GM12891 (cell line): Measurements from ENCODE around the gene MMP28. TPM values are rescaled to one million over a fixed set of nuclear protein-coding genes. Genes with fewer than 3 reads are reported as not detected.

ENCODE experiments used
- DNase-seq: peaks from one replicate; pipeline ENCODE4 v3.0.0; 2011; ENCODE audit warnings: low spot score; ENCODE audit not compliant: insufficient read length
- FAIRE-seq: peaks from 2 replicates; lab custom pipeline; 2011; peaks lifted over from hg19 to GRCh38; lab: Jason Lieb, UNC
- PAX5 ChIP-seq: IDR thresholded peaks from 2 replicates; pipeline ENCODE4 v1.6.1; 2011; ENCODE audit warnings: low read length, moderate library complexity, mild to moderate bottlenecking; ENCODE audit not compliant: insufficient read depth, severe bottlenecking
- POLR2A ChIP-seq: IDR thresholded peaks from 2 replicates; pipeline ENCODE4 v1.6.1; 2011; ENCODE audit warnings: low read depth, low read length, control low read depth
- POLR2AphosphoS5 ChIP-seq: IDR thresholded peaks from 2 replicates; pipeline ENCODE4 v1.6.1; 2011; ENCODE audit warnings: low read depth, low read length, control low read depth
- POU2F2 ChIP-seq: IDR thresholded peaks from 2 replicates; pipeline ENCODE4 v1.6.1; 2011; ENCODE audit warnings: low read depth, mild to moderate bottlenecking, control low read depth, low read length, moderate library complexity
- SPI1 ChIP-seq: IDR thresholded peaks from 2 replicates; pipeline ENCODE4 v1.6.1; 2011; ENCODE audit warnings: low read depth, low read length, control low read depth
- TAF1 ChIP-seq: IDR thresholded peaks from 2 replicates; pipeline ENCODE4 v1.6.1; 2011; ENCODE audit warnings: low read depth, low read length, control low read depth
- polyA plus RNA-seq: library from polyadenylated mRNA; unstranded; fragments of >200 nt; gene quantifications from one replicate; pipeline ENCODE4 v1.2.1, GENCODE V29; 2012; ENCODE audit warnings: low read depth, missing spikeins, inconsistent platforms; ENCODE audit not compliant: missing spikeins

Gene MMP28, protein sequence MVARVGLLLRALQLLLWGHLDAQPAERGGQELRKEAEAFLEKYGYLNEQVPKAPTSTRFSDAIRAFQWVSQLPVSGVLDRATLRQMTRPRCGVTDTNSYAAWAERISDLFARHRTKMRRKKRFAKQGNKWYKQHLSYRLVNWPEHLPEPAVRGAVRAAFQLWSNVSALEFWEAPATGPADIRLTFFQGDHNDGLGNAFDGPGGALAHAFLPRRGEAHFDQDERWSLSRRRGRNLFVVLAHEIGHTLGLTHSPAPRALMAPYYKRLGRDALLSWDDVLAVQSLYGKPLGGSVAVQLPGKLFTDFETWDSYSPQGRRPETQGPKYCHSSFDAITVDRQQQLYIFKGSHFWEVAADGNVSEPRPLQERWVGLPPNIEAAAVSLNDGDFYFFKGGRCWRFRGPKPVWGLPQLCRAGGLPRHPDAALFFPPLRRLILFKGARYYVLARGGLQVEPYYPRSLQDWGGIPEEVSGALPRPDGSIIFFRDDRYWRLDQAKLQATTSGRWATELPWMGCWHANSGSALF
- not detected for polyA plus RNA-seq

GRCh38 chr17:35795007-35795870 lies at the start of gene MMP28:
Gene MMP28 (minus strand): TSS chr17:35795641. CDS start chr17:35795377, 264 bp downstream.
- no peak for FAIRE-seq
- no peak for TF ChIP-seq PAX5
- TF ChIP-seq POLR2AphosphoS5, result no peak
- TF ChIP-seq POU2F2, result no peak
- TF ChIP-seq SPI1, result no peak
- TF ChIP-seq POLR2A, result no peak
- no peak for TF ChIP-seq TAF1
- peak; percentile 44 for DNase-seq

DNA sequence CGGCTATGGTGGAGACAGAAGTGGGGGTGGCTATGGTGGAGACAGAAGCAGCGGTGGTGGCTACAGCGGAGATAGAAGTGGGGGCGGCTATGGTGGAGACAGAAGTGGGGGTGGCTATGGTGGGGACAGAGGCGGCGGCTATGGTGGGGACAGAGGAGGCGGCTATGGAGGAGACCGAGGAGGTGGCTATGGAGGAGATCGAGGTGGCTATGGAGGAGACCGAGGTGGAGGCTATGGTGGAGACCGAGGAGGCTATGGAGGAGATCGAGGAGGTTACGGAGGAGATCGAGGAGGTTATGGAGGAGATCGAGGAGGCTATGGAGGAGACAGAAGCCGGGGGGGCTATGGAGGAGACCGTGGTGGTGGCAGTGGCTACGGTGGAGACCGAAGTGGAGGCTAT lies 49.1 kb upstream of the MMP28 start:
- FAIRE-seq (no peak), DNase-seq (no peak)
- TF ChIP-seq POU2F2, result no peak
- TF ChIP-seq POLR2AphosphoS5, result no peak
- TF ChIP-seq TAF1, result no peak
- TF ChIP-seq PAX5, result no peak
- no peak for TF ChIP-seq SPI1
- TF ChIP-seq POLR2A, result no peak

DNA sequence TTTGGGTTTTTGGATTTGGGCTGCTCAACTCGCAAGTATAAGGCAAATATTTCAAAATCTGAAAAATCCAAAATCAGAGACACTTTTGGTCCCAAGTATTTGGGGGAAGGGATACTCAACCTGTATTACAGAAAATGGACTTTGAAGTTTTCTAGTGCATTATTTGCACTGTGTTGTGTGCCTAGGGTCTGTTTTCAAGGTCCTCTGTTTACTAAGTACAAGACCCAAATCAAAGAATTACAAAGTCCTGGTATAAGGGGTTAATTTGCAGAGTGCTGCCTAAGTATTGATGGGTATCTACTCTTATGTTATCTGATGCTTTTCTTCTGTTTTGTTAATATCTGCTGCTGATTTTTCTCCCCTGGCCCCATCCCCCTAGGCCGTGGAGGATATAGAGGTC lies 48.3 kb upstream of the MMP28 start:
- DNase-seq (no peak), FAIRE-seq (no peak)
- TF ChIP-seq POLR2A (no peak), POU2F2 (no peak), POLR2AphosphoS5 (no peak), SPI1 (no peak), PAX5 (no peak), TAF1 (no peak)

GRCh38 chr17:35842239-35842638 lies 46.8 kb upstream of the MMP28 start:
- TF ChIP-seq SPI1, result no peak
- TF ChIP-seq POLR2AphosphoS5, result no peak
- no peak for TF ChIP-seq POLR2A
- no peak for TF ChIP-seq POU2F2
- no peak for TF ChIP-seq PAX5
- TF ChIP-seq TAF1, result no peak
- DNase-seq, result no peak
- no peak for FAIRE-seq

- DNase-seq (no peak), FAIRE-seq (no peak)
- TF ChIP-seq POLR2A (no peak), POU2F2 (no peak), SPI1 (no peak)
These were observed 46.1 kb upstream of the MMP28 start for GRCh38 chr17:35841505-35841904.

DNA sequence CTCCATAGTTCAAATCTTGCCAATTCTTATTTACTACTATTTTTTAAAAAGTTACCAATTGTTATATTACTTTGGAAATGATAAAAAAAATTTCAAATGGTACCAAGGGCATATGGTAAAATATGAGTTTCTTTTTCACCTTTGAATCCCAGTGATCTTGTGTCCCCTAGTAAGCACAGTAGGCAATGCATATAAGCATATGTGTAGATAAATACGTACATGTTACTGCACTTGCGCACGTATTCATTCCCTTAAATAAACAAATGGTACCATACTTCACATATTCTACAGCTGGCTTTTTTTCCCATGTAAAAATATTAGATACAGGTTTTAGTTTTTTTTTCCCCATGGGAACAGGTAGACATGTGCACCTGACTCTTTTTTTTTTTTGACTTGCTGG lies 45.7 kb upstream of the MMP28 start:
- no peak for DNase-seq
- TF ChIP-seq SPI1 (no peak), POLR2A (no peak), POLR2AphosphoS5 (no peak), POU2F2 (no peak), TAF1 (no peak), PAX5 (no peak)
- FAIRE-seq, result no peak

DNA sequence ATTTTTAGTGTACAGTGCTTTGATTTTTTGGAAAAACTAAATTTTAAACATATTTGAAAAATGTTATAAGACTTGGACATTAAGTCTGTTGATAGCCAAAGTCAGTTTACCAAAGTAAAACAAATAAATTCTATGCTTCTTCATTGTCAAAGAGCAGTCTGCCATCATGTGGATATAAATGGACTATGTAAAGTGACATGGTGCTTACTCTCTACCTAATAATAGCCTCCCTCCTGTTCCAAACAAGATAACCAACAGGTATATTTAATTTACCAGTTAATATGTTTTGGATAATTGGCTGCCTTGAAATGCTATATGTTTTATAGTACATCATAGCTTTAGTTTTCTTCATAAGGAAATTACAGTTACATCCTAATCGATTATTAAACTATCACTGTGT lies 29.8 kb upstream of the MMP28 start:
- TF ChIP-seq POLR2A, result no peak
- TF ChIP-seq POLR2AphosphoS5, result no peak
- no peak for TF ChIP-seq POU2F2
- TF ChIP-seq TAF1, result no peak
- TF ChIP-seq PAX5, result no peak
- TF ChIP-seq SPI1, result no peak
- no peak for DNase-seq
- FAIRE-seq, result no peak

- no peak for TF ChIP-seq SPI1
- no peak for TF ChIP-seq POLR2AphosphoS5
- TF ChIP-seq PAX5, result no peak
- FAIRE-seq (no peak), DNase-seq (no peak)
These were observed 25.9 kb upstream of the MMP28 start for GRCh38 chr17:35821308-35821707.

DNA sequence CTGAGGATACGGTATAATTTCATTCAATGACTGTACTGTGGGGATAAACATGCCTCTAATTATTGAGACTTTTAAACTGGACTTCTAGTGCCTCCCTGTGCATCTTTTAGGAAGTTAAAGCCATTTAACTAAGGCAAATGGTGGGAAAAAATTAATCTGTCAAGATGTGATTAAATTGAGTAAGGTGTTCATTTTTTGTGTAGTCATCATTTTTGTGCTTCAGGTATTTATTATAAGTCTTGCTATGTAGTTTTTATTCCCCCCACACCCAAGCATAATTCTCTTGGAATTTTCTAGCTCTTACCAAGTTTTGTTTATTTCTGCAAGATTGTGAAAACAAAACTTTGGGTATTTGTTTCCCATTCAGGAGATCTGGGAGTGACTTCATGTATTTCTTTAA lies 24.0 kb upstream of the MMP28 start:
- FAIRE-seq (no peak), DNase-seq (no peak)
- TF ChIP-seq PAX5 (no peak), POLR2A (no peak), POU2F2 (no peak), SPI1 (no peak), POLR2AphosphoS5 (no peak), TAF1 (no peak)
